Neural cell (in vitro differentiated cells): Measurements from ENCODE around the gene ARHGEF38. TPM values are rescaled to one million over a fixed set of nuclear protein-coding genes. Genes with fewer than 3 reads are reported as not detected.

Experiments used
- H2AFZ ChIP-seq: fragments of 200-600, 300-800 bp; sonication (generic), shearing (Covaris generic); 2 replicates; pipeline ENCODE4 v1.6.0; 2014; ENCODE audit warnings: low read depth, mild to moderate bottlenecking, antibody characterized with exemption, low read length, moderate library complexity
- H3F3A ChIP-seq: fragments of 200-600 bp; shearing (Covaris generic); 2 replicates; pipeline ENCODE4 v1.6.1; 2016; ENCODE audit warnings: mild to moderate bottlenecking, moderate library complexity, mixed read lengths, antibody characterized with exemption, low read length; ENCODE audit not compliant: insufficient read depth, poor library complexity, severe bottlenecking
- H3K27ac ChIP-seq: fragments of 200-600, 300-800 bp; sonication (generic), shearing (Covaris generic); 2 replicates; pipeline ENCODE4 v1.5.1; 2014; ENCODE audit warnings: mild to moderate bottlenecking, low read length, moderate library complexity
- H3K27me3 ChIP-seq: fragments of 300-800, 200-600 bp; sonication (generic), shearing (Covaris generic); 2 replicates; pipeline ENCODE4 v1.6.0; 2014; ENCODE audit warnings: mild to moderate bottlenecking, low read depth, low read length, moderate library complexity; ENCODE audit not compliant: insufficient read depth
- H3K36me3 ChIP-seq: fragments of 300-800, 200-600 bp; sonication (generic), shearing (Covaris generic); 2 replicates; pipeline ENCODE4 v1.5.1; 2014; ENCODE audit warnings: mild to moderate bottlenecking, antibody characterized with exemption, low read length, moderate library complexity; ENCODE audit not compliant: insufficient read depth
- H3K4me2 ChIP-seq: fragments of 300-800, 200-600 bp; sonication (generic), shearing (Covaris generic); 2 replicates; pipeline ENCODE4 v1.6.0; 2014; ENCODE audit warnings: mild to moderate bottlenecking, low read length
- H3K4me3 ChIP-seq: fragments of 300-800, 200-600 bp; sonication (generic), shearing (Covaris generic); 2 replicates; pipeline ENCODE4 v1.5.1; 2014; ENCODE audit warnings: mild to moderate bottlenecking, low read length, moderate library complexity
- H3K79me2 ChIP-seq: fragments of 200-600 bp; shearing (Covaris generic); replicated peaks from 2 replicates; pipeline ENCODE4 v1.6.0; 2014; ENCODE audit warnings: mild to moderate bottlenecking, low read length, moderate library complexity; ENCODE audit not compliant: insufficient read depth
- H3K9ac ChIP-seq: fragments of 300-800, 200-600 bp; sonication (generic), shearing (Covaris generic); 2 replicates; pipeline ENCODE4 v1.6.1; 2016; ENCODE audit warnings: mild to moderate bottlenecking, low read length, mixed read lengths
- H3K9me2 ChIP-seq: fragments of 200-600 bp; shearing (Covaris generic); 2 replicates; pipeline ENCODE4 v1.6.1; 2016; ENCODE audit warnings: mild to moderate bottlenecking, low read length, mixed read lengths; ENCODE audit not compliant: insufficient read depth
- H3K9me3 ChIP-seq: fragments of 200-600, 300-800 bp; sonication (generic), shearing (Covaris generic); 2 replicates; pipeline ENCODE4 v1.6.1; 2016; ENCODE audit warnings: mild to moderate bottlenecking, mixed run types, low read length, moderate library complexity, mixed read lengths
- H4K20me1 ChIP-seq: fragments of 200-600 bp; shearing (Covaris generic); 2 replicates; pipeline ENCODE4 v1.6.1; 2016; ENCODE audit warnings: mild to moderate bottlenecking, mixed run types; ENCODE audit not compliant: insufficient read depth
- EP300 ChIP-seq: fragments of 450-650 bp; conservative IDR thresholded peaks from 2 replicates; pipeline ENCODE4 v1.6.1; 2014; ENCODE audit warnings: antibody characterized with exemption, mild to moderate bottlenecking, moderate library complexity; ENCODE audit not compliant: poor library complexity, severe bottlenecking
- EZH2 ChIP-seq: fragments of 200-600, 300-800 bp; shearing (Covaris generic), sonication (generic); IDR thresholded peaks from 2 replicates; pipeline ENCODE4 v1.6.1; 2014; ENCODE audit warnings: antibody characterized with exemption, low read length, borderline replicate concordance, mild to moderate bottlenecking; ENCODE audit not compliant: insufficient read depth, poor library complexity, severe bottlenecking
- MXI1 ChIP-seq: fragments of 450-650 bp; conservative IDR thresholded peaks from 2 replicates; pipeline ENCODE4 v1.6.1; 2014; ENCODE audit warnings: antibody characterized with exemption, mild to moderate bottlenecking; ENCODE audit not compliant: poor library complexity, severe bottlenecking
- POLR2AphosphoS5 ChIP-seq: IDR thresholded peaks from 2 replicates; pipeline ENCODE4 v1.6.1; 2012
- RAD21 ChIP-seq: fragments of 450-650 bp; conservative IDR thresholded peaks from 2 replicates; pipeline ENCODE4 v1.6.1; 2014; ENCODE audit warnings: antibody characterized with exemption, mild to moderate bottlenecking, moderate library complexity
- SMC3 ChIP-seq: fragments of 450-650 bp; conservative IDR thresholded peaks from 2 replicates; pipeline ENCODE4 v1.6.1; 2014; ENCODE audit warnings: antibody characterized with exemption, mild to moderate bottlenecking, moderate library complexity; ENCODE audit not compliant: poor library complexity
- TAF1 ChIP-seq: IDR thresholded peaks from 2 replicates; pipeline ENCODE4 v1.6.1; 2012; ENCODE audit warnings: low read depth
- polyA plus RNA-seq: library from polyadenylated mRNA; depleted of rRNA; stranded (reverse); fragments of >200 nt; gene quantifications from 2 replicates; pipeline ENCODE4 v1.2.3, GENCODE V29; 2014
- TF ChIP-seq, protein P1 (sequence below): fragments of 450-650 bp; IDR thresholded peaks from 2 replicates; pipeline ENCODE4 v1.5.1; 2014; ENCODE audit warnings: antibody characterized with exemption, mild to moderate bottlenecking, moderate library complexity; ENCODE audit not compliant: poor library complexity, severe bottlenecking
- TF ChIP-seq, protein P2 (sequence below): IDR thresholded peaks from 2 replicates; pipeline ENCODE4 v1.6.1; 2012; ENCODE audit warnings: borderline replicate concordance

Gene ARHGEF38
- polyA plus RNA-seq, 1 donor from 2014 or later = not detected

DNA sequence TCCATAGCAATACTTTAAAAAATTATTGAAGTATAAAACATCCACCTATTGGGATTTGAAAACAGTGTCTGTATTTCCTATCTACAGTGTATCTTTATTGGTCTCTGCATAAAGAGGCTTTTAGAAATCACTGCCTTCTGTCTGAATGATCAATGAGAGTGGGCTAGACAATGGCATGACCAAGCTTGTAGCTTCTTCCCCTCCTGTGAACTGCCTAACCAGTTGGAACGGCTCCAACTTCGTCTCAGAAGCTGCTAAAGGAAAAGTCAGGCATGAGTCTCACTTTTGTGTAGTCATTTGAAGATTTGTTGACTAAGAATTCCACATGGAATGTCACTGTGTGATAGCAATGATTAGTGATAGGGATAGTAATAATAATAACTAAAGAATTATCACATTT lies 91.8 kb downstream of the ARHGEF38 start:
- H3K4me2 ChIP-seq = no peak overlapping the region
- TF ChIP-seq MXI1 (no peak), SMC3 (no peak), TAF1 (no peak), RAD21 (no peak), POLR2AphosphoS5 (no peak), EZH2 (no peak), EP300 (no peak)
- TF ChIP-seq, protein P1, sequence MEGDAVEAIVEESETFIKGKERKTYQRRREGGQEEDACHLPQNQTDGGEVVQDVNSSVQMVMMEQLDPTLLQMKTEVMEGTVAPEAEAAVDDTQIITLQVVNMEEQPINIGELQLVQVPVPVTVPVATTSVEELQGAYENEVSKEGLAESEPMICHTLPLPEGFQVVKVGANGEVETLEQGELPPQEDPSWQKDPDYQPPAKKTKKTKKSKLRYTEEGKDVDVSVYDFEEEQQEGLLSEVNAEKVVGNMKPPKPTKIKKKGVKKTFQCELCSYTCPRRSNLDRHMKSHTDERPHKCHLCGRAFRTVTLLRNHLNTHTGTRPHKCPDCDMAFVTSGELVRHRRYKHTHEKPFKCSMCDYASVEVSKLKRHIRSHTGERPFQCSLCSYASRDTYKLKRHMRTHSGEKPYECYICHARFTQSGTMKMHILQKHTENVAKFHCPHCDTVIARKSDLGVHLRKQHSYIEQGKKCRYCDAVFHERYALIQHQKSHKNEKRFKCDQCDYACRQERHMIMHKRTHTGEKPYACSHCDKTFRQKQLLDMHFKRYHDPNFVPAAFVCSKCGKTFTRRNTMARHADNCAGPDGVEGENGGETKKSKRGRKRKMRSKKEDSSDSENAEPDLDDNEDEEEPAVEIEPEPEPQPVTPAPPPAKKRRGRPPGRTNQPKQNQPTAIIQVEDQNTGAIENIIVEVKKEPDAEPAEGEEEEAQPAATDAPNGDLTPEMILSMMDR = no peak
- TF ChIP-seq, protein P2, sequence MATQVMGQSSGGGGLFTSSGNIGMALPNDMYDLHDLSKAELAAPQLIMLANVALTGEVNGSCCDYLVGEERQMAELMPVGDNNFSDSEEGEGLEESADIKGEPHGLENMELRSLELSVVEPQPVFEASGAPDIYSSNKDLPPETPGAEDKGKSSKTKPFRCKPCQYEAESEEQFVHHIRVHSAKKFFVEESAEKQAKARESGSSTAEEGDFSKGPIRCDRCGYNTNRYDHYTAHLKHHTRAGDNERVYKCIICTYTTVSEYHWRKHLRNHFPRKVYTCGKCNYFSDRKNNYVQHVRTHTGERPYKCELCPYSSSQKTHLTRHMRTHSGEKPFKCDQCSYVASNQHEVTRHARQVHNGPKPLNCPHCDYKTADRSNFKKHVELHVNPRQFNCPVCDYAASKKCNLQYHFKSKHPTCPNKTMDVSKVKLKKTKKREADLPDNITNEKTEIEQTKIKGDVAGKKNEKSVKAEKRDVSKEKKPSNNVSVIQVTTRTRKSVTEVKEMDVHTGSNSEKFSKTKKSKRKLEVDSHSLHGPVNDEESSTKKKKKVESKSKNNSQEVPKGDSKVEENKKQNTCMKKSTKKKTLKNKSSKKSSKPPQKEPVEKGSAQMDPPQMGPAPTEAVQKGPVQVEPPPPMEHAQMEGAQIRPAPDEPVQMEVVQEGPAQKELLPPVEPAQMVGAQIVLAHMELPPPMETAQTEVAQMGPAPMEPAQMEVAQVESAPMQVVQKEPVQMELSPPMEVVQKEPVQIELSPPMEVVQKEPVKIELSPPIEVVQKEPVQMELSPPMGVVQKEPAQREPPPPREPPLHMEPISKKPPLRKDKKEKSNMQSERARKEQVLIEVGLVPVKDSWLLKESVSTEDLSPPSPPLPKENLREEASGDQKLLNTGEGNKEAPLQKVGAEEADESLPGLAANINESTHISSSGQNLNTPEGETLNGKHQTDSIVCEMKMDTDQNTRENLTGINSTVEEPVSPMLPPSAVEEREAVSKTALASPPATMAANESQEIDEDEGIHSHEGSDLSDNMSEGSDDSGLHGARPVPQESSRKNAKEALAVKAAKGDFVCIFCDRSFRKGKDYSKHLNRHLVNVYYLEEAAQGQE = no peak
- no peaks in the 10 kb centered on the region for H3F3A ChIP-seq

DNA sequence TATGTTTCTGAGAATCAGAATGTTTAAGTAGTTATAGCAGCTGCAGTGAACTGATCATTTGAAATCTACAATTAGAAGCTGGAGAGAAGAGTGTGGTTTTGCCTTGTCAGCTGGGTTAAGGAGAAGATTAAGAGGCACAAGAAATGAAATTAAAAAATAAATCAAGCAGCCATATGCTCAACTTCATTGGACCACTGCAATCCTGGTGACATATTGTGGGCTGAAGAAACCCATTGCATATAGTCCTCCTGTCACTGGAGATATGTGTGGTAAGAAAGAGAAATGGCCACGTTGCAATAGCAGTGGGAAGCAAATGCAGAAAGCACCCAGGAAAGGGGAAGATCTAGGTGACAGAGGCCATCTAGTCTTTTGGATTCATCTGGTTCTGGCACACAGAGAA lies 93.0 kb downstream of the ARHGEF38 start:
- no peak overlapping the region for H2AFZ ChIP-seq
- H3K4me2 ChIP-seq = no peak overlapping the region
- TF ChIP-seq, protein P1 = no peak
- no peak for TF ChIP-seq MXI1
- TF ChIP-seq SMC3 = no peak
- TF ChIP-seq, protein P2 = no peak
- TF ChIP-seq EZH2 = no peak
- no peak for TF ChIP-seq TAF1
- no peak for TF ChIP-seq POLR2AphosphoS5
- no peak for TF ChIP-seq EP300
- TF ChIP-seq RAD21 = no peak
- H3K27ac ChIP-seq = no peak overlapping the region
- H4K20me1 ChIP-seq = no peaks in the 10 kb centered on the region
- H3K36me3 ChIP-seq = no peaks in the 10 kb centered on the region
- H3K9me3 ChIP-seq = no peaks in the 10 kb centered on the region
- H3F3A ChIP-seq = no peaks in the 10 kb centered on the region
- no peaks in the 10 kb centered on the region for H3K27me3 ChIP-seq
- no peak overlapping the region for H3K4me3 ChIP-seq
- H3K9ac ChIP-seq = no peak overlapping the region
- no peaks in the 10 kb centered on the region for H3K9me2 ChIP-seq
- no peaks in the 10 kb centered on the region for H3K79me2 ChIP-seq

More for the DNA sequence above, 91.8 kb downstream of the ARHGEF38 start:
- Histone ChIP-seq H3K27me3 (no peaks in the 10 kb centered on the region), H3K9me3 (no peaks in the 10 kb centered on the region), H3K9ac (no peak overlapping the region), H3K27ac (no peak overlapping the region), H3K36me3 (no peaks in the 10 kb centered on the region), H3K79me2 (no peaks in the 10 kb centered on the region), H4K20me1 (no peaks in the 10 kb centered on the region), H3K4me3 (no peak overlapping the region), H3K9me2 (no peaks in the 10 kb centered on the region), H2AFZ (no peak overlapping the region)
